Neural cell (in vitro differentiated cells): ENCODE measurements around the gene DGKD. TPM values are rescaled to one million over a fixed set of nuclear protein-coding genes. Genes with fewer than 3 reads are reported as not detected.

Source experiments
- H2AFZ ChIP-seq: fragments of 200-600, 300-800 bp; sonication (generic), shearing (Covaris generic); 2 replicates; pipeline ENCODE4 v1.6.0; 2014; ENCODE audit warnings: low read depth, mild to moderate bottlenecking, antibody characterized with exemption, low read length, moderate library complexity
- H3F3A ChIP-seq: fragments of 200-600 bp; shearing (Covaris generic); 2 replicates; pipeline ENCODE4 v1.6.1; 2016; ENCODE audit warnings: mild to moderate bottlenecking, moderate library complexity, mixed read lengths, antibody characterized with exemption, low read length; ENCODE audit not compliant: insufficient read depth, poor library complexity, severe bottlenecking
- H3K27ac ChIP-seq: fragments of 200-600, 300-800 bp; sonication (generic), shearing (Covaris generic); 2 replicates; pipeline ENCODE4 v1.5.1; 2014; ENCODE audit warnings: mild to moderate bottlenecking, low read length, moderate library complexity
- H3K27me3 ChIP-seq: fragments of 300-800, 200-600 bp; sonication (generic), shearing (Covaris generic); 2 replicates; pipeline ENCODE4 v1.6.0; 2014; ENCODE audit warnings: mild to moderate bottlenecking, low read depth, low read length, moderate library complexity; ENCODE audit not compliant: insufficient read depth
- H3K36me3 ChIP-seq: fragments of 300-800, 200-600 bp; sonication (generic), shearing (Covaris generic); 2 replicates; pipeline ENCODE4 v1.5.1; 2014; ENCODE audit warnings: mild to moderate bottlenecking, antibody characterized with exemption, low read length, moderate library complexity; ENCODE audit not compliant: insufficient read depth
- H3K4me2 ChIP-seq: fragments of 300-800, 200-600 bp; sonication (generic), shearing (Covaris generic); 2 replicates; pipeline ENCODE4 v1.6.0; 2014; ENCODE audit warnings: mild to moderate bottlenecking, low read length
- H3K4me3 ChIP-seq: fragments of 300-800, 200-600 bp; sonication (generic), shearing (Covaris generic); 2 replicates; pipeline ENCODE4 v1.5.1; 2014; ENCODE audit warnings: mild to moderate bottlenecking, low read length, moderate library complexity
- H3K79me2 ChIP-seq: fragments of 200-600 bp; shearing (Covaris generic); replicated peaks from 2 replicates; pipeline ENCODE4 v1.6.0; 2014; ENCODE audit warnings: mild to moderate bottlenecking, low read length, moderate library complexity; ENCODE audit not compliant: insufficient read depth
- H3K9ac ChIP-seq: fragments of 300-800, 200-600 bp; sonication (generic), shearing (Covaris generic); 2 replicates; pipeline ENCODE4 v1.6.1; 2016; ENCODE audit warnings: mild to moderate bottlenecking, low read length, mixed read lengths
- H3K9me2 ChIP-seq: fragments of 200-600 bp; shearing (Covaris generic); 2 replicates; pipeline ENCODE4 v1.6.1; 2016; ENCODE audit warnings: mild to moderate bottlenecking, low read length, mixed read lengths; ENCODE audit not compliant: insufficient read depth
- H3K9me3 ChIP-seq: fragments of 200-600, 300-800 bp; sonication (generic), shearing (Covaris generic); 2 replicates; pipeline ENCODE4 v1.6.1; 2016; ENCODE audit warnings: mild to moderate bottlenecking, mixed run types, low read length, moderate library complexity, mixed read lengths
- H4K20me1 ChIP-seq: fragments of 200-600 bp; shearing (Covaris generic); 2 replicates; pipeline ENCODE4 v1.6.1; 2016; ENCODE audit warnings: mild to moderate bottlenecking, mixed run types; ENCODE audit not compliant: insufficient read depth
- EP300 ChIP-seq: fragments of 450-650 bp; conservative IDR thresholded peaks from 2 replicates; pipeline ENCODE4 v1.6.1; 2014; ENCODE audit warnings: antibody characterized with exemption, mild to moderate bottlenecking, moderate library complexity; ENCODE audit not compliant: poor library complexity, severe bottlenecking
- EZH2 ChIP-seq: fragments of 200-600, 300-800 bp; shearing (Covaris generic), sonication (generic); IDR thresholded peaks from 2 replicates; pipeline ENCODE4 v1.6.1; 2014; ENCODE audit warnings: antibody characterized with exemption, low read length, borderline replicate concordance, mild to moderate bottlenecking; ENCODE audit not compliant: insufficient read depth, poor library complexity, severe bottlenecking
- MXI1 ChIP-seq: fragments of 450-650 bp; conservative IDR thresholded peaks from 2 replicates; pipeline ENCODE4 v1.6.1; 2014; ENCODE audit warnings: antibody characterized with exemption, mild to moderate bottlenecking; ENCODE audit not compliant: poor library complexity, severe bottlenecking
- POLR2AphosphoS5 ChIP-seq: IDR thresholded peaks from 2 replicates; pipeline ENCODE4 v1.6.1; 2012
- RAD21 ChIP-seq: fragments of 450-650 bp; conservative IDR thresholded peaks from 2 replicates; pipeline ENCODE4 v1.6.1; 2014; ENCODE audit warnings: antibody characterized with exemption, mild to moderate bottlenecking, moderate library complexity
- SMC3 ChIP-seq: fragments of 450-650 bp; conservative IDR thresholded peaks from 2 replicates; pipeline ENCODE4 v1.6.1; 2014; ENCODE audit warnings: antibody characterized with exemption, mild to moderate bottlenecking, moderate library complexity; ENCODE audit not compliant: poor library complexity
- TAF1 ChIP-seq: IDR thresholded peaks from 2 replicates; pipeline ENCODE4 v1.6.1; 2012; ENCODE audit warnings: low read depth
- polyA plus RNA-seq: library from polyadenylated mRNA; depleted of rRNA; stranded (reverse); fragments of >200 nt; gene quantifications from 2 replicates; pipeline ENCODE4 v1.2.3, GENCODE V29; 2014
- TF ChIP-seq, protein P1 (sequence below): IDR thresholded peaks from 2 replicates; pipeline ENCODE4 v1.6.1; 2012; ENCODE audit warnings: borderline replicate concordance
- TF ChIP-seq, protein P2 (sequence below): fragments of 450-650 bp; IDR thresholded peaks from 2 replicates; pipeline ENCODE4 v1.5.1; 2014; ENCODE audit warnings: antibody characterized with exemption, mild to moderate bottlenecking, moderate library complexity; ENCODE audit not compliant: poor library complexity, severe bottlenecking

Gene DGKD
- polyA plus RNA-seq, 1 donor from 2014 or later = 36.4 TPM

DNA sequence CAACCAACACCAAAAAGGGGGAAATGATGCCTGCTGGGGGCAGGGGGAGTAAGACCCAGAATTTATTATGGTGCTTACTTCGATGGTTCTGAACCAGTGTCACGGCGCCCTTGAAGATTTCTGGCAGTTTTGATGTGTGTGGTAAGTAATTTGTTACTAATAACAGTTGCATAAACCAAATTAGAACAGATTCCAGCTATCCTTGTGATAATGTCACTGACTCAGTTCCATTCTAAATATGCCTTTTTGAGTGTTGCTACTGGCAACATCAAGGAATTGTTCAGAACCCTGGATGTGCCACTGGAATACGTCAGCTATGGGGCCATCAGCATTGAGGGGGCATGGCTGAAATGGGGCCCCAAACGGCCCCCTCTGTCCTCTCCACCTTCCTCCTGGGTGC lies 35.0 kb upstream of the DGKD start:
- no peaks in the 10 kb centered on the region for H3K36me3 ChIP-seq
- TF ChIP-seq EP300 (no peak), RAD21 (no peak), SMC3 (no peak), EZH2 (no peak), TAF1 (no peak), MXI1 (no peak), POLR2AphosphoS5 (no peak)
- TF ChIP-seq, protein P1, sequence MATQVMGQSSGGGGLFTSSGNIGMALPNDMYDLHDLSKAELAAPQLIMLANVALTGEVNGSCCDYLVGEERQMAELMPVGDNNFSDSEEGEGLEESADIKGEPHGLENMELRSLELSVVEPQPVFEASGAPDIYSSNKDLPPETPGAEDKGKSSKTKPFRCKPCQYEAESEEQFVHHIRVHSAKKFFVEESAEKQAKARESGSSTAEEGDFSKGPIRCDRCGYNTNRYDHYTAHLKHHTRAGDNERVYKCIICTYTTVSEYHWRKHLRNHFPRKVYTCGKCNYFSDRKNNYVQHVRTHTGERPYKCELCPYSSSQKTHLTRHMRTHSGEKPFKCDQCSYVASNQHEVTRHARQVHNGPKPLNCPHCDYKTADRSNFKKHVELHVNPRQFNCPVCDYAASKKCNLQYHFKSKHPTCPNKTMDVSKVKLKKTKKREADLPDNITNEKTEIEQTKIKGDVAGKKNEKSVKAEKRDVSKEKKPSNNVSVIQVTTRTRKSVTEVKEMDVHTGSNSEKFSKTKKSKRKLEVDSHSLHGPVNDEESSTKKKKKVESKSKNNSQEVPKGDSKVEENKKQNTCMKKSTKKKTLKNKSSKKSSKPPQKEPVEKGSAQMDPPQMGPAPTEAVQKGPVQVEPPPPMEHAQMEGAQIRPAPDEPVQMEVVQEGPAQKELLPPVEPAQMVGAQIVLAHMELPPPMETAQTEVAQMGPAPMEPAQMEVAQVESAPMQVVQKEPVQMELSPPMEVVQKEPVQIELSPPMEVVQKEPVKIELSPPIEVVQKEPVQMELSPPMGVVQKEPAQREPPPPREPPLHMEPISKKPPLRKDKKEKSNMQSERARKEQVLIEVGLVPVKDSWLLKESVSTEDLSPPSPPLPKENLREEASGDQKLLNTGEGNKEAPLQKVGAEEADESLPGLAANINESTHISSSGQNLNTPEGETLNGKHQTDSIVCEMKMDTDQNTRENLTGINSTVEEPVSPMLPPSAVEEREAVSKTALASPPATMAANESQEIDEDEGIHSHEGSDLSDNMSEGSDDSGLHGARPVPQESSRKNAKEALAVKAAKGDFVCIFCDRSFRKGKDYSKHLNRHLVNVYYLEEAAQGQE = no peak
- TF ChIP-seq, protein P2, sequence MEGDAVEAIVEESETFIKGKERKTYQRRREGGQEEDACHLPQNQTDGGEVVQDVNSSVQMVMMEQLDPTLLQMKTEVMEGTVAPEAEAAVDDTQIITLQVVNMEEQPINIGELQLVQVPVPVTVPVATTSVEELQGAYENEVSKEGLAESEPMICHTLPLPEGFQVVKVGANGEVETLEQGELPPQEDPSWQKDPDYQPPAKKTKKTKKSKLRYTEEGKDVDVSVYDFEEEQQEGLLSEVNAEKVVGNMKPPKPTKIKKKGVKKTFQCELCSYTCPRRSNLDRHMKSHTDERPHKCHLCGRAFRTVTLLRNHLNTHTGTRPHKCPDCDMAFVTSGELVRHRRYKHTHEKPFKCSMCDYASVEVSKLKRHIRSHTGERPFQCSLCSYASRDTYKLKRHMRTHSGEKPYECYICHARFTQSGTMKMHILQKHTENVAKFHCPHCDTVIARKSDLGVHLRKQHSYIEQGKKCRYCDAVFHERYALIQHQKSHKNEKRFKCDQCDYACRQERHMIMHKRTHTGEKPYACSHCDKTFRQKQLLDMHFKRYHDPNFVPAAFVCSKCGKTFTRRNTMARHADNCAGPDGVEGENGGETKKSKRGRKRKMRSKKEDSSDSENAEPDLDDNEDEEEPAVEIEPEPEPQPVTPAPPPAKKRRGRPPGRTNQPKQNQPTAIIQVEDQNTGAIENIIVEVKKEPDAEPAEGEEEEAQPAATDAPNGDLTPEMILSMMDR = no peak
- H3K4me2 ChIP-seq = no peak overlapping the region
- no peak overlapping the region for H3K9ac ChIP-seq
- no peak overlapping the region for H3K4me3 ChIP-seq
- no peaks in the 10 kb centered on the region for H3K79me2 ChIP-seq
- H4K20me1 ChIP-seq = no peaks in the 10 kb centered on the region
- no peak overlapping the region for H2AFZ ChIP-seq
- no peaks in the 10 kb centered on the region for H3K9me3 ChIP-seq
- no peak overlapping the region for H3K27ac ChIP-seq
- H3K27me3 ChIP-seq = no peaks in the 10 kb centered on the region
- H3F3A ChIP-seq = no peaks in the 10 kb centered on the region
- no peaks in the 10 kb centered on the region for H3K9me2 ChIP-seq

DNA sequence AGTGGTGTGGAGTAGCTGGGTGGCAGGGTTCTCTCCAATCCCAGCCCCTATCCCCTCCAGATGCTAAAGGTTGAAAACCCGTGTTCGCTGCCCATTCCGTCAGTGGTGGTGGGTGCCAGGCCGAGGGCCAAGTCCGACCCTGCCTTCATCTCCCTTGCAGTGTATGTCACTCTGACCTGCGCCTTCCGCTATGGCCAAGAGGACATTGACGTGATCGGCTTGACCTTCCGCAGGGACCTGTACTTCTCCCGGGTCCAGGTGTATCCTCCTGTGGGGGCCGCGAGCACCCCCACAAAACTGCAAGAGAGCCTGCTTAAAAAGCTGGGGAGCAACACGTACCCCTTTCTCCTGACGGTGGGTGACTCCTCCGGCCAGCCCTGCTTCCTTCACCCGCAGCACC lies 33.8 kb upstream of the DGKD start:
- Histone ChIP-seq H3K27ac (no peak overlapping the region), H3K4me3 (no peak overlapping the region), H3K27me3 (no peaks in the 10 kb centered on the region), H3K9ac (no peak overlapping the region), H2AFZ (no peak overlapping the region), H3K36me3 (no peaks in the 10 kb centered on the region), H3K79me2 (no peaks in the 10 kb centered on the region), H3F3A (no peaks in the 10 kb centered on the region), H3K4me2 (no peak overlapping the region), H4K20me1 (no peaks in the 10 kb centered on the region), H3K9me3 (no peaks in the 10 kb centered on the region), H3K9me2 (no peaks in the 10 kb centered on the region)
- no peak for TF ChIP-seq RAD21
- TF ChIP-seq SMC3 = no peak
- TF ChIP-seq, protein P2 = no peak
- TF ChIP-seq TAF1 = no peak
- TF ChIP-seq, protein P1 = no peak
- no peak for TF ChIP-seq EZH2
- no peak for TF ChIP-seq EP300
- TF ChIP-seq POLR2AphosphoS5 = no peak
- no peak for TF ChIP-seq MXI1
